ENCODE data around the gene PRDM16.

Gene PRDM16

GRCh38 chr1:3450202-3450863, 381.3 kb downstream of the PRDM16 start:
- FAIRE-seq, result no peak

GRCh38 chr1:3450983-3451382, 382.0 kb downstream of the PRDM16 start:
- no peak for FAIRE-seq

- FAIRE-seq, result no peak
Measured at GRCh38 chr1:3451994-3452865, 383.2 kb downstream of the PRDM16 start.

GRCh38 chr1:3452866-3453175, 383.8 kb downstream of the PRDM16 start:
- no peak for FAIRE-seq

GRCh38 chr1:3453203-3453761, 384.3 kb downstream of the PRDM16 start:
- FAIRE-seq, result no peak

GRCh38 chr1:3453891-3454810, 385.1 kb downstream of the PRDM16 start, which contains the start of gene ARHGEF16:
TSS of gene ARHGEF16 (plus strand) at chr1:3454665. CDS start at chr1:3463085, 8,420 bp downstream.
- FAIRE-seq, result no peak

- no peak for FAIRE-seq
Measured at GRCh38 chr1:3454811-3455618, 386.0 kb downstream of the PRDM16 start.

- FAIRE-seq, result no peak
Measured at GRCh38 chr1:3455670-3456448, 386.9 kb downstream of the PRDM16 start.

- no peak for FAIRE-seq
Measured at GRCh38 chr1:3456449-3456963, 387.5 kb downstream of the PRDM16 start.

- no peak for FAIRE-seq
Measured at GRCh38 chr1:3456964-3457909, 388.2 kb downstream of the PRDM16 start.

- FAIRE-seq, result no peak
Measured at GRCh38 chr1:3457910-3458883, 389.2 kb downstream of the PRDM16 start.

GRCh38 chr1:3459051-3459908, 390.3 kb downstream of the PRDM16 start:
- no peak for FAIRE-seq

- no peak for FAIRE-seq
Measured at GRCh38 chr1:3459940-3460671, 391.1 kb downstream of the PRDM16 start.

- no peak for FAIRE-seq
Measured at GRCh38 chr1:3460672-3461131, 391.7 kb downstream of the PRDM16 start.

- FAIRE-seq, result no peak
Measured at GRCh38 chr1:3461238-3461933, 392.4 kb downstream of the PRDM16 start.

GRCh38 chr1:3461934-3462275, 392.9 kb downstream of the PRDM16 start:
- no peak for FAIRE-seq

All from TTC549 (cell line).